Measurements from ENCODE around the gene CHST11. TPM values are rescaled to one million over a fixed set of nuclear protein-coding genes. Genes with fewer than 3 reads are reported as not detected.

Gene CHST11
- total RNA-seq, 1 experiment from 2014 or later = 1.1 TPM

DNA sequence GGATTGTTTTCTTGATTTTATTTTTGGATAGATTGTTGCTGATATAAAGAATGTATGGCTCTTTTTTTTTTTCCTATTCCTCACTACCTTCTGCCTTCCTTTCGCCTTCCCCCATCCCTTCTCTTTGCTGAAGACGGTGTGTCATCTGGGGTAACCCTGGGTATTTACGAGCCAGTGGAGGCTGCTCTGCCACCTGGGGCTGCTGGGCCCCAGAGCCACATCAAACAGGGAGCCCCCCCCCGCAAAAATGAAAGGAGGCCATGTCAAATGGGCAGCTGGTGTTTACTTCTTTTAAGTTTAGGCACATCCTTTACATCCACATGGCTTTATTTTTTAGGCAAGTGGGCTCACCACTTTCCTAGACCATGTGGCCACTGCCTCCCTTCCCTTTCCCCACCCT is 25.4 kb downstream of the CHST11 start:
- ChIA-PET CTCF (no interaction called here), POLR2A (ENCODE audit: low non-redundant PET) (no interaction called here)
- intact Hi-C loops (cut with micrococcal nuclease; ENCODE audit: unreplicated experiment) = no loop called here
- Histone ChIP-seq H3K9me3 (ENCODE audit: low read depth, low read length, poor library complexity, severe bottlenecking) (no peaks in the 10 kb centered on the region), H3K36me3 (ENCODE audit: insufficient read depth, low read length, poor library complexity, severe bottlenecking) (no peaks in the 10 kb centered on the region), H3K27ac (ENCODE audit: low read depth, low read length, poor library complexity, severe bottlenecking) (no peak overlapping the region), H3K4me1 (ENCODE audit: insufficient read depth, low read length, poor library complexity, severe bottlenecking) (no peaks in the 10 kb centered on the region), H3K4me3 (ENCODE audit: low read depth, low read length, poor library complexity, severe bottlenecking) (no peak overlapping the region), H3K27me3 (replicated peaks; ENCODE audit: insufficient read depth, low read depth, low read length, poor library complexity) (no peaks in the 10 kb centered on the region)
- no TSS peak for BruUV-seq (replicated peaks)
- DNase-seq (ENCODE audit: low spot score) = no peak
- TF ChIP-seq CTCF (conservative IDR thresholded peaks at IDR 0.05; ENCODE audit: low read depth, low read length) (no peak), EZH2 (IDR thresholded peaks at IDR 0.05; ENCODE audit: borderline replicate concordance, low read depth, low read length, poor library complexity, severe bottlenecking) (no peak)

DNA sequence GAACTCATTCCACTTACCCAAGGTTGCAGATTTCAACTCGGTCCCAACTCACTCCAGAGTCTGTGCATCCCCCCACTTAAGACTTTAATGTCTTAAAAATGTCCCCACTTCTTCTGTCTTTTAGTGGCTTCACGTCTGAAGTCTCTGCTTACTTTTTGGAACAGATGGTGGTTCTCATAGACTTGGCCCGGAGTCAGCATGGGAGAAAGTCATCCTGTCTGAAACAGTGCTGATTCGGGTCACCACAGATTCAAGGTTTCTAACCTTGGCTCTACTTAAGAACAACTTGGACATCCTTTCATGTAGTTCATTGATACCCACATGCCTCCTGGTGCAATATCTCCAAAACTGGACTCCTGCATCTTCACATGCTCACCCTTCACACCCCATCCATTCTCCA is 26.0 kb downstream of the CHST11 start:
- no peak for DNase-seq (ENCODE audit: low spot score)
- Histone ChIP-seq H3K27me3 (replicated peaks; ENCODE audit: insufficient read depth, low read depth, low read length, poor library complexity) (no peaks in the 10 kb centered on the region), H3K4me3 (ENCODE audit: low read depth, low read length, poor library complexity, severe bottlenecking) (no peak overlapping the region), H3K27ac (ENCODE audit: low read depth, low read length, poor library complexity, severe bottlenecking) (no peak overlapping the region), H3K36me3 (ENCODE audit: insufficient read depth, low read length, poor library complexity, severe bottlenecking) (no peaks in the 10 kb centered on the region), H3K4me1 (ENCODE audit: insufficient read depth, low read length, poor library complexity, severe bottlenecking) (no peaks in the 10 kb centered on the region), H3K9me3 (ENCODE audit: low read depth, low read length, poor library complexity, severe bottlenecking) (no peaks in the 10 kb centered on the region)
- POLR2A ChIA-PET (ENCODE audit: low non-redundant PET) = no interaction called here
- intact Hi-C loops (cut with micrococcal nuclease; ENCODE audit: unreplicated experiment) = no loop called here
- BruUV-seq (replicated peaks) = no TSS peak
- CTCF ChIA-PET = no interaction called here
- no peak for TF ChIP-seq CTCF (conservative IDR thresholded peaks at IDR 0.05; ENCODE audit: low read depth, low read length)
- TF ChIP-seq EZH2 (IDR thresholded peaks at IDR 0.05; ENCODE audit: borderline replicate concordance, low read depth, low read length, poor library complexity, severe bottlenecking) = no peak

DNA sequence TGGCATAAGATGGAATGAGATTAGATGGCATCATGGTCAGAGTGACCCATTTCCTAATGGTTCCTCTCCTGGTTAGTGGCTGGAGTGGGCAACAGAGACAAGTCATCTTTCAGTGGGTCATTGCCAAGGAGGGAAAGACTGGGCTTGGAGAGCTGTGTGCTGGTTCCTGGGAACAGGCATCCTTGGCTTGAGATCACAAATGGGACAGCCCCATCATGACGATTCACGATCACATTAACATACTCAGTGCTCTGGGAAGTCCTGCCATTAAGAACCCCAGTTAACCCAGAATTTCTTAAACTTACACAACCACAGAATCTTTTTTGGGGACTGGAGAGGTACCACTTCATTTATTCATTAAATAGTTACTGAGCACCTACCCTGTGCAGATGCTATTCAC is 27.3 kb downstream of the CHST11 start:
- ChIA-PET POLR2A (ENCODE audit: low non-redundant PET) (no interaction called here), CTCF (no interaction called here)
- no peak overlapping the region for H3K27ac ChIP-seq (ENCODE audit: low read depth, low read length, poor library complexity, severe bottlenecking)
- H3K9me3 ChIP-seq (ENCODE audit: low read depth, low read length, poor library complexity, severe bottlenecking) = no peaks in the 10 kb centered on the region
- no peak for TF ChIP-seq EZH2 (IDR thresholded peaks at IDR 0.05; ENCODE audit: borderline replicate concordance, low read depth, low read length, poor library complexity, severe bottlenecking)
- H3K27me3 ChIP-seq (replicated peaks; ENCODE audit: insufficient read depth, low read depth, low read length, poor library complexity) = no peaks in the 10 kb centered on the region
- no TSS peak for BruUV-seq (replicated peaks)
- no peak overlapping the region for H3K4me3 ChIP-seq (ENCODE audit: low read depth, low read length, poor library complexity, severe bottlenecking)
- H3K36me3 ChIP-seq (ENCODE audit: insufficient read depth, low read length, poor library complexity, severe bottlenecking) = no peaks in the 10 kb centered on the region
- no peaks in the 10 kb centered on the region for H3K4me1 ChIP-seq (ENCODE audit: insufficient read depth, low read length, poor library complexity, severe bottlenecking)
- no peak for DNase-seq (ENCODE audit: low spot score)
- intact Hi-C loops (cut with micrococcal nuclease; ENCODE audit: unreplicated experiment) = no loop called here

DNA sequence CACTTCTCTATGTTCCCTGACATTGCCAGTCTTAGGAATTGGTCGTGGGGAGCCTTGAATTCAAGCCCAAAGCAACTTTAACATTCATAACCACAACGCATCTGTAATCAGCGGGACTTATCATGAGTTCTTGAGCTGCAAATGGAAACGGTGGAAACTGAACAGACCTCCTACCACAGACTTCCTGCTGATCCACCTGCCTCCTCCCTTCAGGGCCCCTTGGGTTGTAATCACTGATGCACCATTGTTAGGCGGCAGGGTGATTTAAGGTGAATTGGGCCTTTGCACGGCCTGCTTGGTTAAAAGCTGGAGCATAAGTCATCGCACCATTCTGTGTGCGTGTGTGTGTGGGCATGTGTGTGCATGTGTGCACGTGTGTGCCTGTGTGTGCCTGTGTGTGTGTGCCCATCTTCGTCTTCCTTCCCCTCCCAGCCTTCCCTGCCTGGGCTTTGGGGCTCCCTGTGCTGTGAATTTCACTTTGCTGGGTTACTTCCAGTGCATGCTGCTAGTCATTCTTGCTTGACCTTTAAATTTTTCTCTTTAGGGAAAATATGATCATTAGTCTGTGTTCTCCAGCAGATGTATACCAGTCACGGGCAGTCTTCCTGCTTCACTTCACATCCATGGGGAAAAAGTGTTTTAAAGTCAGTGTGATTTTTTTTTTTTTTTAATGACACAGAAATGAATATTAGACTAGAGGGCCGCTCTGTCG is 29.1 kb downstream of the CHST11 start:
- no TSS peak for BruUV-seq (replicated peaks)
- CTCF ChIA-PET = no interaction called here

More for the DNA sequence above, 29.1 kb downstream of the CHST11 start:
- Histone ChIP-seq H3K9me3 (ENCODE audit: low read depth, low read length, poor library complexity, severe bottlenecking) (no peaks in the 10 kb centered on the region), H3K27ac (ENCODE audit: low read depth, low read length, poor library complexity, severe bottlenecking) (no peak overlapping the region), H3K36me3 (ENCODE audit: insufficient read depth, low read length, poor library complexity, severe bottlenecking) (no peaks in the 10 kb centered on the region), H3K4me3 (ENCODE audit: low read depth, low read length, poor library complexity, severe bottlenecking) (no peak overlapping the region), H3K4me1 (ENCODE audit: insufficient read depth, low read length, poor library complexity, severe bottlenecking) (no peaks in the 10 kb centered on the region), H3K27me3 (replicated peaks; ENCODE audit: insufficient read depth, low read depth, low read length, poor library complexity) (no peaks in the 10 kb centered on the region)
- no peak for DNase-seq (ENCODE audit: low spot score)
- POLR2A ChIA-PET (ENCODE audit: low non-redundant PET) = no interaction called here
- no peak for TF ChIP-seq CTCF (conservative IDR thresholded peaks at IDR 0.05; ENCODE audit: low read depth, low read length)
- no peak for TF ChIP-seq EZH2 (IDR thresholded peaks at IDR 0.05; ENCODE audit: borderline replicate concordance, low read depth, low read length, poor library complexity, severe bottlenecking)
- intact Hi-C loops (cut with micrococcal nuclease; ENCODE audit: unreplicated experiment) = no loop called here

Measured in A673 (cell line).